ENCODE measurements around the gene A1BG.
"Not testable (repeated sequence)": the region's sequence is repeated elsewhere in the genome, so short reads cannot be mapped to it uniquely, and the experiment has no call there.

Gene A1BG

DNA sequence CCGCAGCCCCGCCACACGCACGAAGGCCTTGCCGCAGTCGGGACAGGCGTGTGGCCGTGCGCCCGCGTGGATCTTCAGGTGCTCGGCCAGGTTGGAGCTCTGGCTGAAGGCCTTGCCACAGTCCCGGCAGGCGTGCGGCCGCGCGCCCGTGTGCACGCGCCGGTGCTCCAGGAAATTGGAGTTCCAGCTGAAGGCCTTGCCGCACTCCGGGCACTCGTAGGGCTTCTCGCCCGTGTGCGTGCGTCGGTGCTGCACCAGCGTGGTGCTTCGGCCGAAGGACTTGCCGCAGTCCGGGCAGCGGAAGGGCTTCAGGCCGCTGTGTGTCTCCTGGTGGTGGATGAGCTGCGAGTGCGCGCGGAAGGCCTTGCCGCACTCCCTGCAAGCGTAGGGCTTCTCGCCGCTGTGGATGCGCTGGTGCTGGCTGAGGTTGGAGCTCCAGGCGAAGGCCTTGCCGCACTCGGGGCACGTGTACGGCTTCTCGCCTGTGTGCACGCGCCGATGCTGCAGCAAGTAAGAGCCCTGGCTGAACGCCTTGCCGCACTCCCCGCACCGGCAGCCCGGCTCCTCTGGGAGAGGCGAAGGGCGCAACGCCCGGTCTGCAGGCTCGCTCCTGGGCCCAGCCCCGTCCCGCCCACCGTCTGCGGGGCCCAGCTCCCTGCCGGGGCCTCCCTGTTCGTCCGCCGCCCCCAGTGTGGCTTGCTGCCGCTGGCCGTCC, 3.6 kb upstream of the A1BG start:
- DNase-seq (ENCODE audit: low spot score) = peak; percentile 23

- peak; percentile 31 for DNase-seq (ENCODE audit: low spot score)
Measured at GRCh38 chr19:58355908-58356765, 2.8 kb upstream of the A1BG start.

DNA sequence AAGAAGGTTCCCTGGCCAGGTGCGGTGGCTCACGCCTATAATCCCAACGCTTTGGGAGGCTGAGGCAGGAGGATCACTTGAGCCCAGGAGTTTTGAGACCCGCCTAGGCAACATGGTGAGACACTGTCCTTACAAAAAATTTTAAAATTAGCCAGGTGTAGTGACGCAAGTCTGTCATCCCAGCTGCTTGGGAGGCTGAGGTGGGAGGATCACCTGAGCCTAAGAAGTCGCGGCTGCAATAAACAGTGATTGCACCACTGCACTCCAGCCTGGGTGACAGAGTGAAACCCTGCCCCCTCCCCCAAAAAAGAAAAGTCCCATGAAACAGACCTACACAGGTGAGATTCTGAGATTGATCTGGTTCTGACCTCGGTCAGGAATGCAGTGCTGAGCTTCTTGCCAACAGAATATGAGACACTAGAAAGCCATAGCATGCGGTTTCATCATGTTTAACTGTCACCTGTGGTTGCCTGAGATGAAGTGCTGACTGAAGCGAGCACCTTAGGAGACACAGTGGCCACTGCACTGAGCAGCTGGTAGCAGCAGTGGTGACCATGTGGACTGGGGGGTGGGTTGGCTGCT, 2.0 kb upstream of the A1BG start:
- no peak for DNase-seq (ENCODE audit: low spot score)

- DNase-seq (ENCODE audit: low spot score) = no peak
Measured at GRCh38 chr19:58354478-58355030, 1.3 kb upstream of the A1BG start.

DNA sequence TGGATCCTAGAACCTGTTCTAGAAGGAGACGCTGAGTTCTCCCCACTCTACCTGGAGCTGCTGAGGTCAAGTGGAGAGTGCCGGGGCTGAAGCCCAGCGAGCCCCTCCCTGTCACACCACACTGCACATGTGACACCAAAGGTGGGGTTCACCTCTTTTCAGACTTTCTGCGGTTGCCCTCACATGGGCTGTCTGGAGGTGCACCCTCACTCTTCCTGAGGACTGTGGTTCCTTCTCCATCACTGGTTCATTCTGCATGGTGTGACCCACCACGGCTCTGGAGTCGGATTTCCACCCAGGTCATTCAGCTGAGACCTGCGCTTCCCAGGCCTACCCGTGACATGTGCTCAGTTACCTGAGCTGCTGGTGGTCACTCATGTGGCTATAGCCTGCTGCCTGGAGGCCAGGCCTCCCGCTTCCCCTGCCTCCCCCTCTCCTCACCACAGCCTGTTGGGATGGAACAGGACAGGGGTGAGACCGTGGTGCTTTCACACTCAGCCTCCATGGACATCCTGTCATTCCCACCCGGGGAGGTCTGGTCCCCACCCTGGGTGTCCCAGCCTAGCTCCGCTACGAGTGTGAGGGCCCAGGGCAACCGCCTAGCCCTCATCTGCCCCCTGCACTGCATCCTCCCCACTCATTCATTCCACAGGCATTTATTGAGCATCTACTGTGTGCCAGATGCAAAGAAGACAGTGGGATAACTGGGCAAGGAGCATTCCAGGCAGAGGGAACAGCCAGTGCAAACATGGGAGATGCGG, 605 bp upstream of the A1BG start:
- no peak for DNase-seq (ENCODE audit: low spot score)

- no peak for DNase-seq (ENCODE audit: low spot score)
Measured at GRCh38 chr19:58351990-58352755, 1.1 kb downstream of the A1BG start.

GRCh38 chr19:58351558-58351878, 1.8 kb downstream of the A1BG start:
- DNase-seq (ENCODE audit: low spot score) = no peak

GRCh38 chr19:58350871-58351557, 2.3 kb downstream of the A1BG start:
- DNase-seq (ENCODE audit: low spot score) = no peak

DNA sequence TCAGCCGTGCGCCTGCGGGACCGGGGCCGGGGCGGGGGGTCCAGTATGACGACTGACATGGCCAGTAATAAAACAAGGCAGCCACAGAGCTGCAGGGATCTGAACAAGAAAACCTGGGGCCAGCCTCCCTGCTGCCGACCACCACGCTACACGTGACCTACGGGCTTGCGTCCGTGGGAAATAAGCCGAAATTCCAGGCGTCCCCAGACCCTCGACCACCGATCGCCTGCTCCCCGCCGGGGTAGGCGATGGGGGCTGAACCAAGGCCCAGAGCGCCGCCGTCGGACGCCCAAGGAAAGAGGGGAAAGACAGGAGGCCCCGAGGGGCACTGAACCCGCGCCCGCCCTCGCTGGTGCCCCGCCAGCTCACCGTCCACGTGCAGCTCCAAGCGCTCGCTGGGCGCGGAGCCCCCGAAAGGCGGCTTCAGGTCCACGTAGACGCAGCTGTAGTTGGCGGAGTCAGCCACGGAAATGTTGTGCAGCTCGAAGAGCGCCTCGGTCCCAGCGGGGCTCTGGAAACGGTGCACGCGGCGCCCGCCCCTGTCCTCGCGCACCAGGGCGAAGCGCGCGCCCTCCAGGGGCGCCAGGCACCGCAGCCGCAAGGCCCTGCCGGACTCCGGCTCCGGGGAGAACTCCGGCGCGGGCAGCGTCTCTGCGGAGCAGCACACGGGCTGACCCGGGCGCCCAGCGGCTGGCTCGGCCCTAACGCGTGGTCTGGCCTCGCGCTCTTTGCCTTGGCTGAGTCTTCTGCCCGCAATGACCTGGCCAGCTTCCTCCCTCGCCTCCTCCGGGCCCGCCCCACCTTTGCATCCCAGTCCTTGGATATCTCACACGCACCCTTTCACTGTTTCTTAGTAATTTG, 3.1 kb downstream of the A1BG start:
- DNase-seq (ENCODE audit: low spot score) = no peak

DNA sequence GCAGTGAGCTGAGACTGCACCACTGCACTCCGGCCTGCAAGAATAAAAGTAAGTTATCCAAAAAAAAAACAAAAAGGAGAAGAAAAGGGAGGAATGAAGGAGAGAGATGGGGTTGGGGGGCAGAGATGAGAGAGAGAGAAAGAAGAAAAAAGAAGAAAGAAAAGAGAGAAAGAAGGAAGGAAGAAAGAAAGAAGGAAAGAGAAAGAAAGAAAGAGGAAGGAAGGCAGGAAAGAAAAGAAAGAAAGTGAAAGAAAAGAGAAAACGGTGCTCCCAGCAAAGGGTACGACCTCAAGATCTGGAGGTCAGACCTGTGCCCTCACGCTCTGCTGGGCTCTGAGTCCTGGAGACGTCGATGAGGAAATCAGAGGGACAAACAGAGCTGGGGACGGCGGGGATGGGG, 3.7 kb downstream of the A1BG start:
- no peak for DNase-seq (ENCODE audit: low spot score)

GRCh38 chr19:58348080-58348479, 5.2 kb downstream of the A1BG start:
- not testable (repeated sequence) for DNase-seq (ENCODE audit: low spot score)

DNA sequence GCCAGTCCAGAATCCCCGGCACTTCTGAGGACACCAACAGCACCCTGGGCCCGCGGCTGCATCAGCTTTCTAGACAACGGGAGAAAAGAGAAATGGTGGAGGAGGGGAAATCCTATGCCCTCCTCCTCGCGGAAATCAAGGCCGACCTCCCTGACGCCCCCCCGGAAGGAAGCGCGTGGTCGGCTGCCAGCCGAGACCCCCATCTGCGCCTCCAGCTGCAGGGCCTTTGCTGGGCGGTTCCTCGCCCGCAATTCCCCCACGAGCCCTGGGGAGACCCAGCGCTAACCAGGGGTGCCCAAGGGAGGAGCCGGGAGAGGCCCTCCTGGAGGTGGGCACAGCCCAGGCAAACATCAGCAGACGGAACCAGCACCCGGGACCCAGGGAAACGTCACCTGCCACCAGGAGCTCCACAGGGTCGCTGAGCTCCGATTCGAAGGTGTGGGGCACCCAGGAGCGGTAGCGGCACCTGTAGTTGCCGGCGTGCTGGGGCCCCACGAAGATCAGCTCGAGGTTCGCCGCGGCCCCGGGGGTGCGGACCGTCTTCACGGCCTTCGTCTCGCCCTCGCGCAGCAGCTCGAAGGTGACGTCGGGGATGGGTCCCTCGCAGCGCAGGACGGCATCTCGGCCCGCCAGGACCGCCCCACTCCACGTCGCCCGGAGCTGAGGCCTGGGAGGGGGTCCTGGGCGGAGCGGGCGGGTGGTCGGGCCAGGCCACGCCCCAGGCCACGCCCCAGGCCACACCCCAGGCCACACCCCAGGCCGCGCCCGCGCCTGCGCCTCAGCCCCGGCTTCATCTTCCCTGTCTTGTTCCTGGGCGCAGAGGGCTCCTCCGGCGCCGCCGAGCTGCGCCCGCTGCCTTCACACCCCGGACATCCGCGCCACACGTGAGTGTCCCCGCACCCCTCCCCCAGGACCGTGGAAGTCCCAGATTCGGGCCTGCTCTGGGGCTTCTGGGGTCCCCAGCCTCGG, 6.0 kb downstream of the A1BG start:
- peak; percentile 98 for DNase-seq (ENCODE audit: low spot score)

- no peak for DNase-seq (ENCODE audit: low spot score)
Measured at GRCh38 chr19:58345558-58345957, 7.7 kb downstream of the A1BG start.

DNA sequence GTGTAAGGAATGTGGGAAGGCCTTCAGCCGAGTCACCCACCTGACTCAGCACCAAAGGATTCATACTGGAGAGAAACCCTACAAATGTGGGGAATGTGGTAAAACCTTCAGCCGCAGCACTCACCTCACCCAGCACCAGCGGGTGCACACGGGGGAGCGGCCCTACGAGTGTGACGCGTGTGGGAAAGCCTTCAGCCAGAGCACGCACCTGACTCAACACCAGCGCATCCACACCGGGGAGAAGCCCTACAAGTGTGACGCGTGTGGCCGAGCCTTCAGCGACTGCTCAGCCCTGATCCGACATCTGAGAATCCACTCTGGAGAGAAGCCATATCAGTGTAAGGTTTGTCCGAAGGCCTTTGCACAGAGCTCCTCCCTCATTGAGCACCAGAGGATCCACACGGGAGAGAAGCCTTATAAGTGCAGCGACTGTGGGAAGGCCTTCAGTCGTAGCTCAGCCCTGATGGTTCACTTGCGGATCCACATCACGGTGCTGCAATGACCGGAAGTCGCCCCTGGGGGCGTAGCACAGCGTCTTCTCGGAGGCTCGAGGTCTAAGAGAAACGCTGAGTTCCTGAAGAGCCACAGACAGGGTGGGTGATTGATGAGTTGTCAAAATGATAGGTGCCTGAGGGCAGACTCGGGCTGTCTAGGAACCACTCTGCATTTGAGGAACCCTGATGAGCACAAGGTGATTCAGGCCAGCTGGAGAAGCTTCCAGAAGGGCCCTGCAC, 14.3 kb downstream of the A1BG start:
- DNase-seq (ENCODE audit: low spot score) = no peak

GRCh38 chr19:58338336-58338735, 15.0 kb downstream of the A1BG start:
- no peak for DNase-seq (ENCODE audit: low spot score)

GRCh38 chr19:58336820-58337219, 16.5 kb downstream of the A1BG start:
- DNase-seq (ENCODE audit: low spot score) = no peak

GRCh38 chr19:58336216-58336615, 17.1 kb downstream of the A1BG start:
- DNase-seq (ENCODE audit: low spot score) = no peak

DNA sequence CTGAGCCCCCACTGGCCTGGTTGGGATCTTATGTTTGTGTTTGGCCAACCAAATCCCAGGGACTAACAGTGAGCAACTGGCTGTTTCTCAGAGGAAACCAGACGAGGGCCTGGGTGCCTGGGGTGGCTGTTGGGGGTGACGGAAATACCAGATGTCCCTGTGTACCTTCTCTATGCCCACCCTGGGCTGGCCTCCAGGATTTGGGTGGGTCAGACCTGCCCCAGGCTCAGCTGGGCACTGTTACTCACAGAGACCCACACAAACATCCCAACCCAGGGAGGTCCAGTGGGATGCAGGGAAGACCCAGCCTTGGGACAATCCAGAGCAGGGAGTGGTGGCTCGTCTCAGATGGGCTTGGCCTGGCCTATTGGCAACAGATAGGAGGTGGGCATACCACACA, 17.7 kb downstream of the A1BG start:
- DNase-seq (ENCODE audit: low spot score) = no peak
